ENCODE data around the gene METTL24.

Gene METTL24

GRCh38 chr6:110332281-110332680 lies 25.9 kb downstream of the METTL24 start:
- no peak for DNase-seq

- no peak for DNase-seq
Measured at GRCh38 chr6:110331816-110332215, 26.3 kb downstream of the METTL24 start.

GRCh38 chr6:110331390-110331789 lies 26.8 kb downstream of the METTL24 start:
- DNase-seq: no peak

- no peak for DNase-seq
Measured at GRCh38 chr6:110329714-110330436, 28.3 kb downstream of the METTL24 start.

- DNase-seq: no peak
Measured at GRCh38 chr6:110329348-110329713, 28.8 kb downstream of the METTL24 start.

- no peak for DNase-seq
Measured at GRCh38 chr6:110328259-110328658, 29.9 kb downstream of the METTL24 start.

GRCh38 chr6:110327391-110327790 lies 30.8 kb downstream of the METTL24 start:
- DNase-seq: no peak

- no peak for DNase-seq
Measured at GRCh38 chr6:110326609-110327008, 31.5 kb downstream of the METTL24 start.

GRCh38 chr6:110326057-110326456 lies 32.1 kb downstream of the METTL24 start:
- DNase-seq: no peak

- DNase-seq: no peak
Measured at GRCh38 chr6:110325197-110325596, 33.0 kb downstream of the METTL24 start.

- no peak for DNase-seq
Measured at GRCh38 chr6:110324548-110324947, 33.6 kb downstream of the METTL24 start.

- no peak for DNase-seq
Measured at GRCh38 chr6:110323258-110323657, 34.9 kb downstream of the METTL24 start.

- no peak for DNase-seq
Measured at GRCh38 chr6:110322874-110323242, 35.3 kb downstream of the METTL24 start.

- DNase-seq: no peak
Measured at GRCh38 chr6:110322151-110322873, 35.8 kb downstream of the METTL24 start.

GRCh38 chr6:110320307-110320706 lies 37.8 kb downstream of the METTL24 start:
- no peak for DNase-seq

- DNase-seq: no peak
Measured at GRCh38 chr6:110319843-110320242, 38.3 kb downstream of the METTL24 start.

- no peak for DNase-seq
Measured at GRCh38 chr6:110319381-110319780, 38.8 kb downstream of the METTL24 start.

GRCh38 chr6:110318971-110319370 lies 39.2 kb downstream of the METTL24 start:
- DNase-seq: no peak

GRCh38 chr6:110317646-110318045 lies 40.5 kb downstream of the METTL24 start:
- DNase-seq: no peak

GRCh38 chr6:110317189-110317588 lies 41.0 kb downstream of the METTL24 start:
- DNase-seq: no peak

- DNase-seq: no peak
Measured at GRCh38 chr6:110315869-110316398, 42.2 kb downstream of the METTL24 start.

- no peak for DNase-seq
Measured at GRCh38 chr6:110315207-110315868, 42.8 kb downstream of the METTL24 start.

GRCh38 chr6:110310861-110311446 lies 47.2 kb downstream of the METTL24 start:
- DNase-seq: no peak

Data from effector CD4-positive, alpha-beta T cell (primary cell).